ENCODE results near the gene HEATR1.

The HEATR1 gene

GRCh38 chr1:236565530-236565929, 38.8 kb downstream of the HEATR1 start:
- Mint-ChIP-seq H3K27ac (no peak overlapping the region), H3K9me3 (no peaks in the 10 kb centered on the region)

DNA sequence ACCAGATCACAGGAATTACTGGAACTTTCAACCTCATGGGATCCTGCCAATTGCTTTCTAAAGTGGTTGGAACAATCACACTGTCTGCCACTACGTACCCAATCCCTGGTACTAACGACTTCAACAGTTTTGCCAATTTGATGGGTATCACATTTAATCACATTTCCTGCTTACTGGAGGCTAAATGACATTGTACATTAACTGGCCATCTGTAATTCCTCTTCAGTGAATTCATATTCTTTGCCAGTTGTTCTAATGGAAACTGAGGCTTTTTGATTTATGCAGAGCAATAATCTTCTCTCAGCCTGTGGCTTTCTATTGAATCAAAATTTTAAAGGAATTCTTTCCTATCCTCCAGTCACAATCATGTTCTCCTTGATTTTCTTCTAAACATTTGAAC, 42.3 kb downstream of the HEATR1 start:
- H3K9me3 Mint-ChIP-seq, result no peaks in the 10 kb centered on the region
- H3K4me1 Mint-ChIP-seq (ENCODE audit: low read depth), result no peaks in the 10 kb centered on the region
- no peak overlapping the region for H3K27ac Mint-ChIP-seq
- H3K36me3 Mint-ChIP-seq (ENCODE audit: low read depth), result peaks cover 82% of the 10 kb centered on the region
- H3K4me3 Mint-ChIP-seq, result no peak overlapping the region
- no peaks in the 10 kb centered on the region for H3K27me3 Mint-ChIP-seq

More at GRCh38 chr1:236565530-236565929, 38.8 kb downstream of the HEATR1 start:
- no peak overlapping the region for H3K4me3 Mint-ChIP-seq
- H3K36me3 Mint-ChIP-seq (ENCODE audit: low read depth), result peaks cover 93% of the 10 kb centered on the region
- H3K27me3 Mint-ChIP-seq, result no peaks in the 10 kb centered on the region
- H3K4me1 Mint-ChIP-seq (ENCODE audit: low read depth), result no peaks in the 10 kb centered on the region

GRCh38 chr1:236560213-236560771, 44.0 kb downstream of the HEATR1 start:
- peaks cover 81% of the 10 kb centered on the region for H3K36me3 Mint-ChIP-seq (ENCODE audit: low read depth)
- no peak overlapping the region for H3K4me3 Mint-ChIP-seq
- no peaks in the 10 kb centered on the region for H3K4me1 Mint-ChIP-seq (ENCODE audit: low read depth)
- no peak overlapping the region for H3K27ac Mint-ChIP-seq
- H3K27me3 Mint-ChIP-seq, result no peaks in the 10 kb centered on the region
- H3K9me3 Mint-ChIP-seq, result no peaks in the 10 kb centered on the region

GRCh38 chr1:236558846-236559245, 45.5 kb downstream of the HEATR1 start:
- Mint-ChIP-seq H3K27ac (no peak overlapping the region), H3K36me3 (ENCODE audit: low read depth) (peaks cover 79% of the 10 kb centered on the region), H3K4me1 (ENCODE audit: low read depth) (no peaks in the 10 kb centered on the region), H3K9me3 (no peaks in the 10 kb centered on the region), H3K27me3 (no peaks in the 10 kb centered on the region), H3K4me3 (no peak overlapping the region)

- Mint-ChIP-seq H3K27ac (no peak overlapping the region), H3K4me1 (ENCODE audit: low read depth) (no peaks in the 10 kb centered on the region), H3K9me3 (no peaks in the 10 kb centered on the region), H3K27me3 (no peaks in the 10 kb centered on the region), H3K36me3 (ENCODE audit: low read depth) (peaks cover 79% of the 10 kb centered on the region), H3K4me3 (no peak overlapping the region)
Observed at GRCh38 chr1:236558081-236558480, 46.2 kb downstream of the HEATR1 start.

- Mint-ChIP-seq H3K4me1 (ENCODE audit: low read depth) (no peaks in the 10 kb centered on the region), H3K36me3 (ENCODE audit: low read depth) (peaks cover 77% of the 10 kb centered on the region), H3K4me3 (no peak overlapping the region), H3K27ac (no peak overlapping the region), H3K9me3 (no peaks in the 10 kb centered on the region), H3K27me3 (no peaks in the 10 kb centered on the region)
Observed at GRCh38 chr1:236556606-236557005, 47.7 kb downstream of the HEATR1 start.

- Mint-ChIP-seq H3K27ac (no peak overlapping the region), H3K4me1 (ENCODE audit: low read depth) (no peaks in the 10 kb centered on the region), H3K9me3 (no peaks in the 10 kb centered on the region), H3K27me3 (no peaks in the 10 kb centered on the region), H3K4me3 (no peak overlapping the region), H3K36me3 (ENCODE audit: low read depth) (peaks cover 88% of the 10 kb centered on the region)
Observed at GRCh38 chr1:236553370-236553769, 50.9 kb downstream of the HEATR1 start.

DNA sequence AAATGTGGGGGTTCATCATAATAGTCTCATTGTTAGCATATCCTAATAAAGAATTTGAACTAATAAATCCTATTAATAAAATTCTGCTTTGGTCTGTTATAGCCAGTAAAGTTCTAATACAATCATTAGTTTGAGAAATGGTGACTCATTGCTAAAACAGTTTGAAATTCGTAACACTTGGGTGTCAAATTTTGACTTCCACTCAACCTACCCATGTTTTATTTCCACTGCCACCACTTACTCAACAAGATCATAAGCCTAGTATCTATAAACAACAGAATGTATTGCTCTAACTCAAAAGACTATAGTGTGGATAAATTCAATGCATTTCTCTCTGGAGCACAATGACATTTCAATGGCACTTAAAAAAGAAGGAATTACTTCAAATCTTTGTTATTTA, 51.4 kb downstream of the HEATR1 start:
- no peak overlapping the region for H3K4me3 Mint-ChIP-seq
- no peaks in the 10 kb centered on the region for H3K9me3 Mint-ChIP-seq
- peaks cover 88% of the 10 kb centered on the region for H3K36me3 Mint-ChIP-seq (ENCODE audit: low read depth)

DNA sequence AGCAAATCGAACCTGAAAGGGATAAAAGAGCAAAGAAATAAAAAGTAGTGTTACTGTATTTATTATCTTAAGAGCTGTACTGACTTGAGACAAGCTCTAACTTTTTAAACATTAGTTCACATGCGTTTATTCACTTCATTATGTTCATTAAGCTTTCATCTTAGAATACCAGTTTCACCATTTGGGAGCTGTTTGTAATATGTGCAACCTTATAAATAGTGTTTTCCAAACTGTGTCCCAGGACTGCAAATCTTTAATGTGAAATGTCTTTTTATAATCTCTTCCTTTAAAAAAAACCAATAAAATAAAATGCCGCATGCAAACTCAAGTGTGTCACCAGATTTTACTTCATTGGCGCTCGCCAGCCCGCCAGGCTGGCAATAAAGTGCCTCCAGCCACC, 52.2 kb downstream of the HEATR1 start:
- Mint-ChIP-seq H3K27ac (no peak overlapping the region), H3K9me3 (no peaks in the 10 kb centered on the region), H3K4me3 (no peak overlapping the region), H3K27me3 (no peaks in the 10 kb centered on the region), H3K4me1 (ENCODE audit: low read depth) (no peaks in the 10 kb centered on the region), H3K36me3 (ENCODE audit: low read depth) (peaks cover 89% of the 10 kb centered on the region)

More for the DNA sequence above, 51.4 kb downstream of the HEATR1 start:
- Mint-ChIP-seq H3K27me3 (no peaks in the 10 kb centered on the region), H3K27ac (no peak overlapping the region), H3K4me1 (ENCODE audit: low read depth) (no peaks in the 10 kb centered on the region)

GRCh38 chr1:236550961-236551851, 53.1 kb downstream of the HEATR1 start:
- peak overlapping the region; percentile 17 for H3K27ac Mint-ChIP-seq
- H3K4me3 Mint-ChIP-seq, result no peak overlapping the region
- H3K9me3 Mint-ChIP-seq, result no peaks in the 10 kb centered on the region
- H3K27me3 Mint-ChIP-seq, result no peaks in the 10 kb centered on the region
- H3K36me3 Mint-ChIP-seq (ENCODE audit: low read depth), result peaks cover 91% of the 10 kb centered on the region
- peaks cover 6% of the 10 kb centered on the region for H3K4me1 Mint-ChIP-seq (ENCODE audit: low read depth)

DNA sequence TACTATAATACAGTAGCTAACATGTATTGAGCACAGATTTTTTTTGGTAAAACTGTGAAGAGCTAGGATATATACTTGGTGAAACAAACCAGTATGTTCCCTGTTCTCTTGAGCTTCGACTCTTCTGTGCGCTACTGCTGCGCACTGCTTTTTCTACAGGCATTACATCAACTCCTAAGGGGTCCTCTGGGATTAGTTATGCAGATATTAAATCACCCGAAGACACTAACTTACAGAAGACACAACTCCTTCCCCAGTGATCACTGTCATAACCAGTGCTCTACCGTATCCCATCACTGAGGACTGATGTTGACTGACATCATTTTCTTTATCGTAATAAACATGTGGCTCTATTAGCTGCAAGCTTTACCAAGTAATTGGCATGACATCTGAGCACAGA, 55.9 kb downstream of the HEATR1 start:
- Mint-ChIP-seq H3K36me3 (ENCODE audit: low read depth) (peaks cover 90% of the 10 kb centered on the region), H3K27ac (no peak overlapping the region)

DNA sequence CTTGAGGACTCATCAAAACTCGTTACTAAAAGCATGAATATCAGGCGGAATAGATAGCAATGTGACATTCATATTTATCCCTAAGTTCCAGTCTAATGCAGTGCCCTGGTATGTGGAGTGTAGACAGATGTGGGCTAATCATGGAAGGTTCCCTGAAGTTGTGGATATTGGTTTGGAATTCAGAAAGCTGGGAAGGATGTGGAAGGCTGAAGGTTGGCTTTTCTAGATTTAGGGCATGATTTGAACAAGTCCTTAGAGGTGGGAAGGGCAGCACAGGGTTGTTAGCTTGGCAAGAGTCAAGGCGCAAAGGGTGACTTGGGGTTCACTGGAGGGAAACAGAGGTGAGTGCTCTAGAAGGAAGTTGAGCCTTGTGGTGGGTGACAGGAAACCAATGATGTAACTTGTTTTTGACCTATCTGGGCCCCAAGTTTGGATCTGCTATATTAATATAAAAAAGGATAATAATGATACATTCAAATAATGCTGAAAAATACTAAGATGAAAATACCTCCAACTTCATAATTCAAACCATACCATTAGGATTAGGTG, 58.6 kb downstream of the HEATR1 start:
- no peaks in the 10 kb centered on the region for H3K9me3 Mint-ChIP-seq
- H3K4me3 Mint-ChIP-seq, result no peak overlapping the region
- no peaks in the 10 kb centered on the region for H3K27me3 Mint-ChIP-seq
- peaks cover 84% of the 10 kb centered on the region for H3K36me3 Mint-ChIP-seq (ENCODE audit: low read depth)
- H3K27ac Mint-ChIP-seq, result peak overlapping the region; percentile 29
- H3K4me1 Mint-ChIP-seq (ENCODE audit: low read depth), result peaks cover 14% of the 10 kb centered on the region

More for the DNA sequence above, 55.9 kb downstream of the HEATR1 start:
- Mint-ChIP-seq H3K9me3 (no peaks in the 10 kb centered on the region), H3K27me3 (no peaks in the 10 kb centered on the region), H3K4me3 (no peak overlapping the region), H3K4me1 (ENCODE audit: low read depth) (peaks cover 14% of the 10 kb centered on the region)

DNA sequence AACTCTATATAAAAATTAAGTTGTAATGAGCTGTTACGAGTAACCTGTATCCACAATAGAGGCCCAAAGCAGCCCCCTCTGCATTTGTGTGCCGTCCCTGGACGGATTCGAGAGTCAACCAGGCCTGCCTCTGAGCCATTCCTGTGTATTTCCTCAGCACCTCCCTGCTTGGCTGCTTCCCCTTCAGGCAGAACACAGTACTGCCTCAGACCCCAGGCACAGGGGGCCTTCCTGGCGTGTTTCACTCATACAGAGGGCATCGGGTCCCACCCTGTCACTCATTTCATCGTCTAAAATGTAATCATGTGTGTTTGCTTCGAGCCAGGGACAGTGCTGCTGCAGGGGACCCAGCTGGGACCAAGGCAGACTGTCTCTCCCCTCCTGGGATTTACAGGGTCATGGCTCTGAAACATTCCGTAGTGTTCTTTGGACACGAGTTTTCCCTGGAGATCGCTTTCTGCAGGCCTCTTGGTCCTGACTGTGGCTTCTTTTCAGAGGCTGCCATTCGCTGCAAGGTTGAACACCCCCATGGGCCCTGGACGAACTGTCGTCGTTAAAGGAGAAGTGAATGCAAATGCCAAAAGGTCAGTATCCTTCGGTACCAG, 61.1 kb downstream of the HEATR1 start:
- no peak overlapping the region for H3K4me3 Mint-ChIP-seq
- peaks cover 14% of the 10 kb centered on the region for H3K4me1 Mint-ChIP-seq (ENCODE audit: low read depth)
- H3K9me3 Mint-ChIP-seq, result no peaks in the 10 kb centered on the region
- H3K36me3 Mint-ChIP-seq (ENCODE audit: low read depth), result peaks cover 76% of the 10 kb centered on the region
- H3K27me3 Mint-ChIP-seq, result no peaks in the 10 kb centered on the region
- H3K27ac Mint-ChIP-seq, result no peak overlapping the region

GRCh38 chr1:236541710-236542109, 62.6 kb downstream of the HEATR1 start:
- no peaks in the 10 kb centered on the region for H3K27me3 Mint-ChIP-seq
- no peaks in the 10 kb centered on the region for H3K9me3 Mint-ChIP-seq
- H3K4me1 Mint-ChIP-seq (ENCODE audit: low read depth), result peaks cover 13% of the 10 kb centered on the region
- H3K36me3 Mint-ChIP-seq (ENCODE audit: low read depth), result peaks cover 67% of the 10 kb centered on the region
- H3K4me3 Mint-ChIP-seq, result no peak overlapping the region
- no peak overlapping the region for H3K27ac Mint-ChIP-seq
